ENCODE measurements around the gene CACNA1E. TPM values are rescaled to one million over a fixed set of nuclear protein-coding genes. Genes with fewer than 3 reads are reported as not detected.

CACNA1E gene
- total and polyA plus RNA-seq, 9 donors = 0.17 to 0.70 (median 0.38) TPM

DNA sequence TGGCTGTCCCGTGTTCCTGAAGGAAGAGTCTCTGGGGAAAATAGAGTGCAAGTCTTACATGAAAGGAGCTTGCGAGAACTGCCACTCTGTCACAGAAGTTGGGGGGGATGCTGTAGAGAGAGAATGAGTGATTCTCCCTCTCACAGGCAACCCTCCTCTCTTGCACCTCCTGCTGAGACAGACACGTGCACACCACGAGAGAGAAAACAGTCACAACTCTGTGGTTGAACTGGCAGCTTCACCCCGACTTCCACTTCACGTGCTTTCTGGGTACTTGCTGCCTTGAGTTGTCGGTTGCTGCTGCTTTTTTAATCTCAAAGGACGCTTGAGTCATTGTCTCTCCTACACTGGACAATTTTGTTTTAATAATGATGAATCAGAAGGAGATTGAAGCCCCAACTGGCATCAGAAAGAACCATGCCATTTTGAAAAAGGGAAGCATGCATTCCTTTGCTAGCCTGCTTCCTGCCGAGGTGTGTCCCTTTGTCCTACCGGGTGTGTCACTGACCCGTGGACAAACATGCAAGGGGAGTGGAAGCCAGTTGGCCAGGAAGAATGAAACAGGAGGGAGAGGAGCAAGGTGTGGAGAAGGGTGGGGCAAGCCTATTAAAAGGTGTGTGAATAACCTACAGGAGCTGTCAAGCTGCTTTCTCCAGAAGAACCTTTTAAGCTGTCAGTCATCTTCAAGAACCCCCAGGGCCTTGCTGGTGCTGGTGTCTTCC lies 164.2 kb downstream of the CACNA1E start:
- DNase-seq = no peak
- WGBS (ENCODE audit: insufficient coverage) = 59% methylated on average over 6 of the region's 11 CpGs
- H3K27ac ChIP-seq (ENCODE audit: low read length) = no peak overlapping the region
- H3K27me3 ChIP-seq (ENCODE audit: control insufficient read depth, insufficient read depth, low read length) = no peaks in the 10 kb centered on the region
- H3K4me3 ChIP-seq (ENCODE audit: low read length) = no peak overlapping the region
- H3K4me1 ChIP-seq (ENCODE audit: control insufficient read depth, insufficient read depth, low read length) = no peaks in the 10 kb centered on the region
- no peaks in the 10 kb centered on the region for H3K36me3 ChIP-seq (ENCODE audit: control insufficient read depth, insufficient read depth, low read length)
- H3K9me3 ChIP-seq (replicated peaks; ENCODE audit: control insufficient read depth, low read depth, low read length) = no peaks in the 10 kb centered on the region

DNA sequence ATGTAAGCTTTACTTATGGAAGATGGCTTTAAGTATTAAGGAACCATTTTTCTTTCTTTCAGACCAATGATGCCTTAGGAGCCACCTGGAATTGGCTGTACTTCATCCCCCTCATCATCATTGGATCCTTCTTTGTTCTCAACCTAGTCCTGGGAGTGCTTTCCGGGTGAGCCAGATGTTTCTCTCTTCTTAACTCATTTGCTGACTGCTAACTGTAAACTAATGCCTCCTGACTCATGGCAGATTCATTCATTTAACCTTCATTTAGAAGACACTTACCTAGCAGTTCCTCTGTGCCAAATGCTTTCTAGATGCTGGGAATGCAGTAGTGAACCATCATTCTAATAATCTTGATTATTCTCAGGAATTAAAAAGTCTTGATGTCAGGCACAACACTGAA lies 168.0 kb downstream of the CACNA1E start:
- WGBS (ENCODE audit: insufficient coverage) = no CpG with 5 or more reads among the region's 1 CpG
- Histone ChIP-seq H3K4me3 (ENCODE audit: low read length) (no peak overlapping the region), H3K27ac (ENCODE audit: low read length) (no peak overlapping the region), H3K4me1 (ENCODE audit: control insufficient read depth, insufficient read depth, low read length) (no peaks in the 10 kb centered on the region), H3K9me3 (replicated peaks; ENCODE audit: control insufficient read depth, low read depth, low read length) (no peaks in the 10 kb centered on the region), H3K27me3 (ENCODE audit: control insufficient read depth, insufficient read depth, low read length) (no peaks in the 10 kb centered on the region), H3K36me3 (ENCODE audit: control insufficient read depth, insufficient read depth, low read length) (no peaks in the 10 kb centered on the region)
- no peak for DNase-seq

DNA sequence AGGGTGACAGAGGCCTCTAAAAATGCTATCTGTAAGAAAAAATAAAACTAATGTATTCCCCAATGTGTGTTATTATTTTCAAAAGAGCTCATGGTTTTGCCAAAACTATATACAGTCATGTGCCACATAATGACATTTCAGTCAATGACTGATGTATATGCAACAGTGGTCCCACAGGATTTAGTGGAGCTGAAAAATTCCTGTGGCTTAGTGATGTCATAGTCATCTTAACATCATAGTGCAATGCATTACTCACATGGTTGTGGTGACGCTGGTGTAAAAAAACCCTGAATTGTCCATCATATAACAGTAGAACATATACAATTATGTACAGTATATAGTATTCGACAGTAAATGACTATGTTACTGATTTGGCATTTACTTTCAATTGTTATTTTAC lies 172.4 kb downstream of the CACNA1E start:
- H3K4me1 ChIP-seq (ENCODE audit: control insufficient read depth, insufficient read depth, low read length) = peaks cover 10% of the 10 kb centered on the region
- no CpG with 5 or more reads among the region's 2 CpGs for WGBS (ENCODE audit: insufficient coverage)
- H3K36me3 ChIP-seq (ENCODE audit: control insufficient read depth, insufficient read depth, low read length) = no peaks in the 10 kb centered on the region
- DNase-seq = no peak
- no peaks in the 10 kb centered on the region for H3K27me3 ChIP-seq (ENCODE audit: control insufficient read depth, insufficient read depth, low read length)
- H3K27ac ChIP-seq (ENCODE audit: low read length) = no peak overlapping the region
- H3K4me3 ChIP-seq (ENCODE audit: low read length) = no peak overlapping the region
- H3K9me3 ChIP-seq (replicated peaks; ENCODE audit: control insufficient read depth, low read depth, low read length) = no peaks in the 10 kb centered on the region

DNA sequence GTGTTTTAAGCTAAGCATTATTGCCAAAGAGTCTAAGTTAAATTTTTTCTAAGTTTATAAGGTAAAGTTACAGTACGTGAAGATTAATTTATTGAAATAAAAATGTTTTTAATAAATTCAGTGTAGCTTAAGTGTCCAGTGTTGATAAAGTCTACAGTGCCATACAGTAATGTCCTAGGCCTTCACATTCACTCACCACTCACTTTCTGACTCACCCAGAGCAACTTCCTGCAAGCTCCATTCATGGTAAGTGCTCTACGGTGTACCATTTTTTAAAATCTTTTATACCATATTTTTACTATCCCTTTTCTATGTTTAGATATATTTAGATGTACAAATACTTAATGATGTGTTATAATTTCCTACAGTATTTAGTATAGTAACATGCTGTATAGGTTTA lies 173.2 kb downstream of the CACNA1E start:
- DNase-seq = no peak
- no peaks in the 10 kb centered on the region for H3K9me3 ChIP-seq (replicated peaks; ENCODE audit: control insufficient read depth, low read depth, low read length)
- WGBS (ENCODE audit: insufficient coverage) = no CpG with 5 or more reads among the region's 2 CpGs
- H3K36me3 ChIP-seq (ENCODE audit: control insufficient read depth, insufficient read depth, low read length) = no peaks in the 10 kb centered on the region
- no peak overlapping the region for H3K4me3 ChIP-seq (ENCODE audit: low read length)
- no peak overlapping the region for H3K27ac ChIP-seq (ENCODE audit: low read length)
- peaks cover 10% of the 10 kb centered on the region for H3K4me1 ChIP-seq (ENCODE audit: control insufficient read depth, insufficient read depth, low read length)
- no peaks in the 10 kb centered on the region for H3K27me3 ChIP-seq (ENCODE audit: control insufficient read depth, insufficient read depth, low read length)

DNA sequence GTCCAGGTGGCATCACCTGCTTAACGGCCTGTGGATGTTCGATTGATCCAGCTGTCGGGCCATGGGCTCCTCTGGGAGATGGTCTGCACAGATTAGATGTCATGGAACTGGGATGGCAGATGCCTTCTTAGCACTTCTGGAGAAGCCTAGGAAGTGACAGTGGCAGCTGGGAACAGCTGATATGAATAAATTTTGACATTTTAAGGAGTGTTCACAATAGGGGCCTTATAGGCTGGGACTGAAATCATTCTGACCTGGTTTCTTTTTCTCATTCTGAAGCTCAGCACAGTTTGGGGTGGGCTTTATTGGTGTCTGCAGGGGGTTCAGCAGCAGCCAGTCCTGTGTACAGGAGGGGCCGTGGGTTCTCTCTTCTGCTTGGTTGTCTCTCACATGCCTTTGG lies 175.3 kb downstream of the CACNA1E start:
- peak; percentile 33 for DNase-seq
- no peaks in the 10 kb centered on the region for H3K27me3 ChIP-seq (ENCODE audit: control insufficient read depth, insufficient read depth, low read length)
- no peaks in the 10 kb centered on the region for H3K9me3 ChIP-seq (replicated peaks; ENCODE audit: control insufficient read depth, low read depth, low read length)
- no peaks in the 10 kb centered on the region for H3K36me3 ChIP-seq (ENCODE audit: control insufficient read depth, insufficient read depth, low read length)
- H3K4me1 ChIP-seq (ENCODE audit: control insufficient read depth, insufficient read depth, low read length) = peaks cover 10% of the 10 kb centered on the region
- peak overlapping the region; percentile 60 for H3K27ac ChIP-seq (ENCODE audit: low read length)
- no peak overlapping the region for H3K4me3 ChIP-seq (ENCODE audit: low read length)
- 48% methylated on average over 2 of the region's 4 CpGs for WGBS (ENCODE audit: insufficient coverage)

DNA sequence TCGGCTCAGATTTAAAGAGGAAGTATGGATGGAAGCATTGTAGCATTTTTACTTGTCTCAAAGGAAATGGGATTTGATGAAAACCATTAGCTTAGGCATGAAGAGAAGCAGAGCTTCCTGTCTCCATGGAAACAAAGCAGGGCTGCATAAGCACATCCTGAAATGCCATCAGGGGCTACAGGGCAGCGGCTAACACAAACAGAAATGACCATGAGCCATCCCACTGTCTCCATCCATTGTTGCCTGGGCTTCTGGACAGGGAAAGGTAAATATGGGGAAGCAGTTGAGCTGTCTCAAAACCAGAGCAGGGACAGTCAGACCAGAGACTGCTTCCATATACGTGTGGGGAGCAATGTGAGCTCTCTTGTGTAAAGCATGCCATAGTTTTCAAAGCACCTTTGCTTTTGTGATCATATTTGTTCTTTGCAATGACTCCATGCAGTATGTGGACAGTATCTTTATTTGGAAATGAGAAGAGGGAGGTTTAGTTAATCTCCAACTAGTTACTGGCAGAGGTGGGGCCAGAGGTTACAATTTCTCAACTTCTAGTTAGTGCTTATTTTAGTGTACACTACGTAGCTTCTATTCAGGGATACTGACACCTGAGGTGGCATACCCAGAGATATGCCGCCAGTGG lies 176.1 kb downstream of the CACNA1E start:
- no peak overlapping the region for H3K4me3 ChIP-seq (ENCODE audit: low read length)
- DNase-seq = peak; percentile 38
- no peaks in the 10 kb centered on the region for H3K27me3 ChIP-seq (ENCODE audit: control insufficient read depth, insufficient read depth, low read length)
- H3K27ac ChIP-seq (ENCODE audit: low read length) = no peak overlapping the region
- H3K36me3 ChIP-seq (ENCODE audit: control insufficient read depth, insufficient read depth, low read length) = no peaks in the 10 kb centered on the region
- H3K4me1 ChIP-seq (ENCODE audit: control insufficient read depth, insufficient read depth, low read length) = peaks cover 10% of the 10 kb centered on the region
- H3K9me3 ChIP-seq (replicated peaks; ENCODE audit: control insufficient read depth, low read depth, low read length) = no peaks in the 10 kb centered on the region
- WGBS (ENCODE audit: insufficient coverage) = 5% methylated on average over 2 of the region's 5 CpGs

DNA sequence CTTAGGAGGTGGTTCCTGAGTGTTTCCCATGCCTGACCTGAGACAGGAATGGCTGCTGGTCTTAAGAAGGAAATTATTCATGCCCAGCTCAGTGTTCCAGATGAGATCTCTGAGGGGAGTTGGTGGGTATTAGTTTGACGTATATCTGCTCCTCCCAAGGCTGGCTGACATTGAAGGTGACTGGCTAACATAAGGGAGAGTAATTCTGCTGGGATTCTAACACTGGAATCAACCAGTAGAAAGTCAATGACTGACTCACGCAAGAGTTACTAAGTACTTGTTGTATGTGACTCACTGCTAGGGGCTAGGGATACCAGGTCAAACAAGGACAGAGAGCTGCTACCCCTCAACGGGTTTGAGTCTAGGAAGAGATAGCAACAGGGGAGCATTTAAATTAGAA lies 177.3 kb downstream of the CACNA1E start:
- Histone ChIP-seq H3K4me3 (ENCODE audit: low read length) (no peak overlapping the region), H3K27ac (ENCODE audit: low read length) (no peak overlapping the region), H3K4me1 (ENCODE audit: control insufficient read depth, insufficient read depth, low read length) (peaks cover 10% of the 10 kb centered on the region), H3K27me3 (ENCODE audit: control insufficient read depth, insufficient read depth, low read length) (no peaks in the 10 kb centered on the region), H3K36me3 (ENCODE audit: control insufficient read depth, insufficient read depth, low read length) (no peaks in the 10 kb centered on the region), H3K9me3 (replicated peaks; ENCODE audit: control insufficient read depth, low read depth, low read length) (no peaks in the 10 kb centered on the region)
- DNase-seq = no peak
- WGBS (ENCODE audit: insufficient coverage) = 84% methylated on average over 3 of the region's 3 CpGs

DNA sequence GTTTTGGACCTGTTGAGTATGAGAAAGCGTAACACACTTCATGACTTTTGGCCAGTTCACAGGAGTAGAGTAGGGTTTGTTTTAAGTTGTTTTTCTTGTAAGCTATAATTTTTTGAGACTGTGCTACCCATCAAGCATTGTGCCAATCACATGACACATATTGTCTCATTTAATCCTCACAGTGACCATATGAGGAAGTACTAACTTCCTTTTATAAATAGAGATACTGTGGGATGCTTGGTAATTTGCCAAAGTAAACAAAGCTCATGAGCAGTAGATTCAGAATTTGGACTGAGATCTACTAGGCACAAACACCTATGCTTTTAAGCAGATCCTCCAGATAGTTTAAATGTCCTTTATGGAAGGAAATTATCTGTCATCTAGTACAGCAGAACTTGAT lies 178.3 kb downstream of the CACNA1E start:
- no peaks in the 10 kb centered on the region for H3K9me3 ChIP-seq (replicated peaks; ENCODE audit: control insufficient read depth, low read depth, low read length)
- H3K36me3 ChIP-seq (ENCODE audit: control insufficient read depth, insufficient read depth, low read length) = no peaks in the 10 kb centered on the region
- no peak for DNase-seq
- no CpG with 5 or more reads among the region's 1 CpG for WGBS (ENCODE audit: insufficient coverage)
- no peak overlapping the region for H3K27ac ChIP-seq (ENCODE audit: low read length)
- peaks cover 10% of the 10 kb centered on the region for H3K4me1 ChIP-seq (ENCODE audit: control insufficient read depth, insufficient read depth, low read length)
- no peaks in the 10 kb centered on the region for H3K27me3 ChIP-seq (ENCODE audit: control insufficient read depth, insufficient read depth, low read length)
- no peak overlapping the region for H3K4me3 ChIP-seq (ENCODE audit: low read length)

DNA sequence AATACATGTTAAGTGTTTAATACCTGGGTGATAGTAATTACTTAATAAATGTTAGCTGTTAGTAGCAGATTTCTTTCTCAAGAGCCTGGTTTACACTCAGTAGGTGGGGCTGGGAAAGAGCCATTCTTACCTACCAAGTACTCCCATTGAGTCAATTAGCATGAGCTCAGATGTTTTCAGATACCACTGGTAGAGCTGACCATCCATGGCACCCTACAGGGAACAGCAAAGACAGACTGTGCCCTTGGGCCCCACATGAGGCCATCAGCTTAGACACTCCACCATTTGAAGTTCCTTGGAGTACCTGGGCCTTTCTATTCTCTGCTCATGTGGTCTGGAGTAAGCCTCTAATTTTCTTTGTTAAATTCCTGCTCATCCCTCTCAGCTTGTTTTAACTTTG lies 179.3 kb downstream of the CACNA1E start:
- Histone ChIP-seq H3K4me1 (ENCODE audit: control insufficient read depth, insufficient read depth, low read length) (peaks cover 10% of the 10 kb centered on the region), H3K27me3 (ENCODE audit: control insufficient read depth, insufficient read depth, low read length) (no peaks in the 10 kb centered on the region), H3K27ac (ENCODE audit: low read length) (no peak overlapping the region), H3K36me3 (ENCODE audit: control insufficient read depth, insufficient read depth, low read length) (no peaks in the 10 kb centered on the region), H3K4me3 (ENCODE audit: low read length) (no peak overlapping the region), H3K9me3 (replicated peaks; ENCODE audit: control insufficient read depth, low read depth, low read length) (no peaks in the 10 kb centered on the region)
- DNase-seq = no peak

DNA sequence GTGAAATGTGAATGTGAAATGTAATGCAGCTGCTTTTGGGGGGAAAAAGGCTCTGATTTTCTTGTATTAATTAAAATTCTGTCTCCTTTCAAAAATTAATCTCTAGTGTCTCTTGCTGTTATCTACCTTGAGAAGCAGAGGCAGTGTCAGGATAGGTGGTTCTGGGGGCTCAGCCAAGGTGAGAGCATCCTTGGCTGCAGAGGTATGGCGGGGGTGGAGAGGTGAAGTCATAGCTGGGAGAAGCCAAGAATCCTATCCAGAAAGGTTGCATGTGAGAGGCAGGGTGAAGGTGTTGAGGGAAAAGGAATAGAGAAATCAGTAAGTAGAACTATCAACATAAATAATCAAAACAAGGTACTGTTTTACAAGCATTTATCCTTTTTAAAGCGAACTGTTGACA lies 181.2 kb downstream of the CACNA1E start:
- Histone ChIP-seq H3K27ac (ENCODE audit: low read length) (no peak overlapping the region), H3K9me3 (replicated peaks; ENCODE audit: control insufficient read depth, low read depth, low read length) (no peaks in the 10 kb centered on the region), H3K4me3 (ENCODE audit: low read length) (no peak overlapping the region), H3K4me1 (ENCODE audit: control insufficient read depth, insufficient read depth, low read length) (peaks cover 2% of the 10 kb centered on the region), H3K36me3 (ENCODE audit: control insufficient read depth, insufficient read depth, low read length) (no peaks in the 10 kb centered on the region), H3K27me3 (ENCODE audit: control insufficient read depth, insufficient read depth, low read length) (no peaks in the 10 kb centered on the region)
- DNase-seq = no peak
- WGBS (ENCODE audit: insufficient coverage) = no CpG with 5 or more reads among the region's 2 CpGs

Measured in muscle of leg (tissue), 11 donors.